A673 (cell line): ENCODE measurements around the gene FAM124B. TPM values are rescaled to one million over a fixed set of nuclear protein-coding genes. Genes with fewer than 3 reads are reported as not detected.

Source experiments
- BruUV-seq: library from RNA; stranded (reverse); fragments of 400-500 nt; replicated peaks from 2 replicates; lab custom pipeline; 2021; lab: Mats Ljungman, UMichigan
- CTCF ChIA-PET: fragments of 300-600 bp; sonication (Branson Sonifier 250); formaldehyde crosslinking; loops from one replicate; lab custom pipeline; 2022; ENCODE audit warnings: antibody characterized with exemption; lab: Charles Lee
- POLR2A ChIA-PET: fragments of 300-600 bp; sonication (Branson Sonifier 250); formaldehyde crosslinking; loops from one replicate; lab custom pipeline; 2022; ENCODE audit warnings: antibody characterized with exemption; ENCODE audit not compliant: low non-redundant PET; lab: Charles Lee
- DNase-seq: peaks from one replicate; pipeline ENCODE4 v3.0.0-alpha.2; 2015; ENCODE audit warnings: low spot score
- H3K27ac ChIP-seq: fragments of 200-600 bp; sonication (generic); 2 replicates; pipeline ENCODE4 v1.5.1; 2016; ENCODE audit warnings: mixed run types, low read depth, mild to moderate bottlenecking, mixed read lengths, antibody characterized with exemption, low read length; ENCODE audit not compliant: poor library complexity, severe bottlenecking
- H3K27me3 ChIP-seq: fragments of 200-600 bp; sonication (generic); replicated peaks from 2 replicates; pipeline ENCODE4 v1.6.1; 2017; ENCODE audit warnings: mixed run types, low read depth, mild to moderate bottlenecking, mixed read lengths, antibody characterized with exemption, low read length; ENCODE audit not compliant: insufficient read depth, poor library complexity
- H3K36me3 ChIP-seq: fragments of 200-600 bp; sonication (generic); 2 replicates; pipeline ENCODE4 v1.6.1; 2016; ENCODE audit warnings: mixed run types, mild to moderate bottlenecking, mixed read lengths, antibody characterized with exemption, low read length; ENCODE audit not compliant: insufficient read depth, poor library complexity, severe bottlenecking
- H3K4me1 ChIP-seq: fragments of 200-600 bp; sonication (generic); 2 replicates; pipeline ENCODE4 v1.6.1; 2017; ENCODE audit warnings: mixed run types, mild to moderate bottlenecking, mixed read lengths, antibody characterized with exemption, low read length; ENCODE audit not compliant: insufficient read depth, poor library complexity, severe bottlenecking
- H3K4me3 ChIP-seq: fragments of 200-600 bp; sonication (generic); 2 replicates; pipeline ENCODE4 v1.5.1; 2016; ENCODE audit warnings: low read depth, mixed run types, mild to moderate bottlenecking, mixed read lengths, low read length; ENCODE audit not compliant: poor library complexity, severe bottlenecking
- H3K9me3 ChIP-seq: fragments of 200-600 bp; sonication (generic); 2 replicates; pipeline ENCODE4 v1.6.1; 2016; ENCODE audit warnings: mixed run types, low read depth, mild to moderate bottlenecking, mixed read lengths, antibody characterized with exemption, low read length; ENCODE audit not compliant: poor library complexity, severe bottlenecking
- CTCF ChIP-seq: fragments of 300-800, 200-600 bp; sonication (generic); conservative IDR thresholded peaks from 2 replicates; pipeline ENCODE4 v1.5.1; 2017; ENCODE audit warnings: low read depth, mild to moderate bottlenecking, antibody characterized with exemption, low read length, moderate library complexity, mixed read lengths
- EZH2 ChIP-seq: fragments of 200-600 bp; sonication (generic); IDR thresholded peaks from 2 replicates; pipeline ENCODE4 v1.6.1; 2017; ENCODE audit warnings: borderline replicate concordance, low read depth, mild to moderate bottlenecking, mixed read lengths, antibody characterized with exemption, low read length; ENCODE audit not compliant: poor library complexity, severe bottlenecking
- intact Hi-C: fragments of 100-400 bp; cut with micrococcal nuclease; formaldehyde crosslinking; loops from one replicate; pipeline ENCODE4 v1.10.0; 2022; ENCODE audit not compliant: unreplicated experiment
- total RNA-seq: library from RNA; stranded (reverse); gene quantifications from 2 replicates; pipeline ENCODE4 v1.2.3, GENCODE V29; 2021

Gene FAM124B
- total RNA-seq, 1 experiment from 2014 or later, result not detected

- intact Hi-C loops, result no loop called here
- Histone ChIP-seq H3K27ac (no peak overlapping the region), H3K4me3 (no peak overlapping the region), H3K9me3 (no peaks in the 10 kb centered on the region), H3K27me3 (no peaks in the 10 kb centered on the region), H3K4me1 (peaks cover 5% of the 10 kb centered on the region), H3K36me3 (no peaks in the 10 kb centered on the region)
- DNase-seq, result no peak
- ChIA-PET CTCF (no interaction called here), POLR2A (no interaction called here)
- BruUV-seq, result no TSS peak
- TF ChIP-seq EZH2, result no peak
- no peak for TF ChIP-seq CTCF
Measured at GRCh38 chr2:224345492-224345891, 56.4 kb downstream of the FAM124B start.

DNA sequence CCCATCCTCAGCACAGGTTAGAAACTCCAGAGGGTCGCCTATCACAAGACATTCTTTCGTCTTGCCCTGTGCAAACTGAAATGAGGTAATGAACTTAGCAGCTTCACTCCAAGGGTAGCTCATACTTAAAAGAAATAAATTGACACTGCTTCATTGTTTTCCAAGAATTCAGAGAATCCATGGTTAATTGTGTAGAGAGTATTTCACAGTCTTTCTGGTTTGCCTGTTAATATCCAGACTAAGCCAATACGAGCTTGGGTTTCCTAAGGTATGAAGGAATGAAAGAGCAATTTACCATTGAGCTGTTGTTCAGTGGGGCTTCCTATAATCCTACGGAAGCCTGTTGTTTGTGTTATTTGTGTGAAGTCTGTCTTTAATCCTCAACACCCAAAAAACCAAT is 58.7 kb downstream of the FAM124B start:
- no peaks in the 10 kb centered on the region for H3K36me3 ChIP-seq
- intact Hi-C loops, result no loop called here
- no peak overlapping the region for H3K27ac ChIP-seq
- H3K4me1 ChIP-seq, result peaks cover 5% of the 10 kb centered on the region
- TF ChIP-seq EZH2 (no peak), CTCF (no peak)
- CTCF ChIA-PET, result interaction anchor here (1.3 kb wide), 1 partner anchor 26 kb away, joined by 3 read pairs; no protein-coding TSS in a partner anchor
- no peaks in the 10 kb centered on the region for H3K9me3 ChIP-seq
- no peaks in the 10 kb centered on the region for H3K27me3 ChIP-seq
- H3K4me3 ChIP-seq, result no peak overlapping the region
- BruUV-seq, result no TSS peak
- POLR2A ChIA-PET, result no interaction called here
- DNase-seq, result no peak

DNA sequence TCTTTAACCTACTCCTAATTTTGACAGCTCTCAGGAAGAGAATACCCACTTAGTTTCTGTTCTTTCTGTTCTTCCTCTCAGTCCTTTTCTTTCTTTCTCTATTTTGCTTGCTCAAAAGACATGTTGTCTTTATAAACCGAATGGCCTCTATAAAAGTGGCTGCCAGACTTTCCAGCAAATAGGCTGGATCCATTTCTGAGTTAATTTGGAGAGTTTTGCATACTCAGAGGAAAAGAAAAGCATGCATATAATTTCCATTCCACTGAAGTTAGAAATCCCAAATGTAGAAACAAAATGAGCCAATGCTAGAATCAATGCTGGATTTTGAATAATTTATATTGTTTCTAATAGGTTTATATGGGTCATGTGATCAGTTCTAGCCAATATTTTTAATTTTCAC is 65.9 kb downstream of the FAM124B start:
- no peak for DNase-seq
- ChIA-PET POLR2A (no interaction called here), CTCF (no interaction called here)
- Histone ChIP-seq H3K27ac (no peak overlapping the region), H3K4me1 (no peaks in the 10 kb centered on the region), H3K4me3 (no peak overlapping the region), H3K9me3 (no peaks in the 10 kb centered on the region), H3K27me3 (no peaks in the 10 kb centered on the region), H3K36me3 (no peaks in the 10 kb centered on the region)
- intact Hi-C loops, result no loop called here
- BruUV-seq, result no TSS peak
- TF ChIP-seq CTCF, result no peak
- TF ChIP-seq EZH2, result no peak
